ENCODE results near the gene RNF113A.
"Not testable (repeated sequence)": the region's sequence is repeated elsewhere in the genome, so short reads cannot be mapped to it uniquely, and the experiment has no call there.

The RNF113A gene

GRCh38 chrX:119895843-119896326, 24.4 kb upstream of the RNF113A start, which contains the start of gene AKAP14:
TSS of gene AKAP14 (plus strand) at chrX:119895893. CDS start at chrX:119903224, 7,331 bp downstream.
- DNase-seq (ENCODE audit: low read depth in 2 of 2), result peak in 1 of 2 donors; percentile 3

GRCh38 chrX:119891961-119892692, 20.6 kb upstream of the RNF113A start:
- not testable (repeated sequence) for DNase-seq (ENCODE audit: low read depth in 2 of 2); H3K4me3 ChIP-seq (replicated peaks in 1 of 2; ENCODE audit: low read depth in 2 of 2, low read length in 2 of 2)

More at GRCh38 chrX:119895843-119896326, 24.4 kb upstream of the RNF113A start, which contains the start of gene AKAP14:
- no peak for TF ChIP-seq CTCF (IDR thresholded peaks at IDR 0.05; ENCODE audit: low read depth, low read length)
- H3K4me3 ChIP-seq (replicated peaks in 1 of 2; ENCODE audit: low read depth in 2 of 2, low read length in 2 of 2), result no peak within 1 kb of the TSS

- H3K4me3 ChIP-seq (replicated peaks in 1 of 2; ENCODE audit: low read depth in 2 of 2, low read length in 2 of 2); DNase-seq (ENCODE audit: low read depth in 2 of 2): not testable (repeated sequence)
Observed at GRCh38 chrX:119890626-119891025, 19.1 kb upstream of the RNF113A start.

GRCh38 chrX:119887721-119888425, 16.3 kb upstream of the RNF113A start:
- TF ChIP-seq CTCF (IDR thresholded peaks at IDR 0.05; ENCODE audit: low read depth, low read length), result peak; percentile 69
- peak; percentile 46 to 56 for DNase-seq (ENCODE audit: low read depth in 2 of 2)
- peak overlapping the region; percentile 33 to 38 for H3K4me3 ChIP-seq (replicated peaks in 1 of 2; ENCODE audit: low read depth in 2 of 2, low read length in 2 of 2)

GRCh38 chrX:119885554-119886428, 14.3 kb upstream of the RNF113A start:
- no peak for TF ChIP-seq CTCF (IDR thresholded peaks at IDR 0.05; ENCODE audit: low read depth, low read length)
- peak; percentile 22 to 35 for DNase-seq (ENCODE audit: low read depth in 2 of 2)
- H3K4me3 ChIP-seq (replicated peaks in 1 of 2; ENCODE audit: low read depth in 2 of 2, low read length in 2 of 2), result no peak overlapping the region

GRCh38 chrX:119880552-119881437, 9.3 kb upstream of the RNF113A start:
- DNase-seq (ENCODE audit: low read depth in 2 of 2), result peak; percentile 63 to 68
- peak; percentile 74 for TF ChIP-seq CTCF (IDR thresholded peaks at IDR 0.05; ENCODE audit: low read depth, low read length)
- no peak overlapping the region for H3K4me3 ChIP-seq (replicated peaks in 1 of 2; ENCODE audit: low read depth in 2 of 2, low read length in 2 of 2)

GRCh38 chrX:119880076-119880475, 8.5 kb upstream of the RNF113A start:
- DNase-seq (ENCODE audit: low read depth in 2 of 2), result peak in 1 of 2 donors; percentile 28
- H3K4me3 ChIP-seq (replicated peaks in 1 of 2; ENCODE audit: low read depth in 2 of 2, low read length in 2 of 2), result no peak overlapping the region
- TF ChIP-seq CTCF (IDR thresholded peaks at IDR 0.05; ENCODE audit: low read depth, low read length), result no peak

All from cardiac fibroblast (primary cell).